Measurements from ENCODE around the gene SPEF1.

DNA sequence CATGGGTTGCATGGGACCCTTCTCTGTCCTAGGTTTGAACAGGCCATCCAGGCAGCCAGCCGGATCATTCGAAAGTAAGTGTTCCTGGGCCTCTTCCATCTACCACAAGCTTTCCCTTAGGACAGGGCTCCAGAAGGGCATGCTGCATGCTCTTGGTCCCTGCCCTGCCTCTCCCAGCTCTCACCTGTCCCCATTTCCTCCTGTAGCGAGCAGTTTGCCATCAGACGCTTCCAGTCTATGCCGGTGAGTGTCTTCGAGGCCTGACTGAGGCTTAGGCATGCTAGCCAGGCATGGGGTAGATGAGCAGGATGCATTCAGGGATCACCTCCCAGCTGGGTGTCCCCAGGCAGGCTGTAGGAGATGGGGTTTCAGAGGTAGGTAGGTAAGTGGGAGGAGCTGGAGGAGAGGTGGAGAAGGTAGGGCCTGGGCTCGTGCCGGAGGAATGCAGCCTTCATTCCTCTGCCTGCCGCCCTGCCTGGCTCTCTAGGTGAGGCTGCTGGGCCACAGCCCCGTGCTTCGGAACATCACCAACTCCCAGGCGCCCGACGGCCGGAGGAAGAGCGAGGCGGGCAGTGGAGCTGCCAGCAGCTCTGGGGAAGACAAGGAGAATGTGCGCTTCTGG is 19.1 kb upstream of the SPEF1 start:
- TF ChIP-seq, protein P1, sequence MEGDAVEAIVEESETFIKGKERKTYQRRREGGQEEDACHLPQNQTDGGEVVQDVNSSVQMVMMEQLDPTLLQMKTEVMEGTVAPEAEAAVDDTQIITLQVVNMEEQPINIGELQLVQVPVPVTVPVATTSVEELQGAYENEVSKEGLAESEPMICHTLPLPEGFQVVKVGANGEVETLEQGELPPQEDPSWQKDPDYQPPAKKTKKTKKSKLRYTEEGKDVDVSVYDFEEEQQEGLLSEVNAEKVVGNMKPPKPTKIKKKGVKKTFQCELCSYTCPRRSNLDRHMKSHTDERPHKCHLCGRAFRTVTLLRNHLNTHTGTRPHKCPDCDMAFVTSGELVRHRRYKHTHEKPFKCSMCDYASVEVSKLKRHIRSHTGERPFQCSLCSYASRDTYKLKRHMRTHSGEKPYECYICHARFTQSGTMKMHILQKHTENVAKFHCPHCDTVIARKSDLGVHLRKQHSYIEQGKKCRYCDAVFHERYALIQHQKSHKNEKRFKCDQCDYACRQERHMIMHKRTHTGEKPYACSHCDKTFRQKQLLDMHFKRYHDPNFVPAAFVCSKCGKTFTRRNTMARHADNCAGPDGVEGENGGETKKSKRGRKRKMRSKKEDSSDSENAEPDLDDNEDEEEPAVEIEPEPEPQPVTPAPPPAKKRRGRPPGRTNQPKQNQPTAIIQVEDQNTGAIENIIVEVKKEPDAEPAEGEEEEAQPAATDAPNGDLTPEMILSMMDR (IDR thresholded peaks at IDR 0.05): no peak
- TF ChIP-seq POLR2A (IDR thresholded peaks at IDR 0.05) (no peak), POLR2AphosphoS5 (IDR thresholded peaks at IDR 0.05) (no peak), EP300 (IDR thresholded peaks at IDR 0.05) (no peak)

Measured in suprapubic skin (tissue), 4 donors.